HPDE6-E6E7 (cell line): ENCODE results near the gene GNG8.
A peak's percentile ranks its signal among the peaks of the same experiment; 100 is the strongest.
"Not testable (repeated sequence)": the region's sequence is repeated elsewhere in the genome, so short reads cannot be mapped to it uniquely, and the experiment has no call there.

ENCODE experiments used
- DNase-seq: peaks from one replicate; pipeline ENCODE4 v3.0.0; 2011; ENCODE audit warnings: missing footprints; ENCODE audit errors: extremely low spot score

The GNG8 gene

GRCh38 chr19:46646402-46646801 lies 10.4 kb upstream of the GNG8 start:
- DNase-seq = no peak

DNA sequence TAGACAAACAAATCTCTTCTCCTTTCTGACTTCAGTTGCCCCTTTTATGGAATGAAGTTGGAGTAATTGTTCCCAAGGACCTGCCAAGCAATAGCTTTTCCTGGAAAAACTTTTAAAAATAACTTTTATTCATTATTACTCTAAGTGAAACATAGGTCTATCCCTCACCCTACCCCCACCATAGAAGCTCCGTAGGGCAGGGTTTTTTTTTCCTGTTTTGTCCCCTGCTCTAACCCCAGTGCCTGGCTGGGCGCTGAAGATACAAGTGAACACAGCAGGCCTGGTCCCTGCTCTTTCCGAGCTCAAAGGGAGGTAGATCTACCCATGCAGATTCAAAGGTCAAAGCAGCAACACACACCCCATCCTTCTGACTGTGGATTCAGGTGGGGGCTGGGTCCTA lies 8.7 kb upstream of the GNG8 start:
- no peak for DNase-seq

DNA sequence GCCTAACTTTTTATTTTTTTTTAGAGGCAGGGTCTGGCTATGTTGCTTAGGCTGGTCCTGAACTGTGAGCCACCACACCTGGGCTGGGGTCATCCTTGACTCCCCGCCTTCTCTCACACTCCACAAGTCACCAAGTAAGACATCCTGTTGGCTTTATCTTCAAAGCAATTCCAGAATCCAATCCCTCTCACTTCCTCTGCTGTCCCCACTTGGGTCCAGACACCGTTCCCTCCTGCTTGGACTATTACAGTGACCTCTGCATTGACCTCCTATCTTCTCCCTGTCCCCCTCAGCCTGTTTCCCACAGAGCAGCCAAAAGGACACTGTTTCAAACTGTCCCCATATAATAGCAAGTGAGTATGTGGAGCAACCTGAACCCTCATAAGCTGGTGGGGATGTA lies 4.7 kb upstream of the GNG8 start:
- no peak for DNase-seq

GRCh38 chr19:46639358-46640182 lies 3.6 kb upstream of the GNG8 start:
- no peak for DNase-seq

DNA sequence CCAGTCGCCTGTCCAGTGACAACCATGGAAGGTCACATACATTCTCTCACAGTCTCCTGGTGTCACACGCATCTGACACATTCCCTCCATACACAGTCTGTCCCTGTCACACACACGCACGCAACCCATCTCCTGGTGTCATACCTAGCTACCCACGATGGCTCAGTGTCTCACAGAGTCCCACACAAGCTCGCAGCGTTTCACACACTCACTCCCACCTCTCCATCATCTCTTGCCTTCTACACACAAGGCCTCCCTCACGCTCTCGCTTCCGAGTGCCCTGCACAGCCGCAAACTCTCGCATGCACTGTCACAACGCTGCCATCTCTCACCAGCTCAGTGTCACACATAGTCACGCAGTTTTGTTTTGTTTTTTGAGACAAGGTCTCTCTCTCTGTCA lies 1.2 kb upstream of the GNG8 start:
- no peak for DNase-seq

DNA sequence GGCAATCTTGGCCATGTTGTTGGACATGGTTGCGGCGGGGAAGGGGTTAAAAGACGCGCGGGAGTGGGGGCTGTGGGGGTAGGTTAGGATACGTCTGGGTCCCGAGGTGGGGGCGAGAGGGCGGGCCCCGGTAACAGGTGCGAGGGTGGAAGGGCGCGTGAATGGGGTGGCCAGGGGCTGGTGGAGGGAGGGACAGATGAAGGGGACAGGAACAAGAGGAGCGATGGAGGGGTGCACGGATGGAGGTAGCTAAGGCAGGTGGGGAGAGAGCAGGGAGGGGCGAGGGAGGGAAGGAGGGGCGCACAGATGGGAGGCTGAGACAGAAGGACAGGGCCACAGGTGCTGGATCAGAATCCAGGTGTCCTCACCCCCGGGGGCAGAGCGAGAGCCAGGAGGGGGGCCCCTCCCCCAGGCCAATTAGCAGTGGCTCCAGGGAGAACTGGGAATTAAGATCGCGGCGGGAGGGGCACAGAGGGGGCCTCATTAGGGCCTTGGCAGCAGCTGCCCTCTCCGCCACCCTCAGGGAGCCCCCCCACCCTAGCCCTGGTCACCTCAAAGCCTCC lies 1.3 kb downstream of the GNG8 start:
- no peak for DNase-seq

DNA sequence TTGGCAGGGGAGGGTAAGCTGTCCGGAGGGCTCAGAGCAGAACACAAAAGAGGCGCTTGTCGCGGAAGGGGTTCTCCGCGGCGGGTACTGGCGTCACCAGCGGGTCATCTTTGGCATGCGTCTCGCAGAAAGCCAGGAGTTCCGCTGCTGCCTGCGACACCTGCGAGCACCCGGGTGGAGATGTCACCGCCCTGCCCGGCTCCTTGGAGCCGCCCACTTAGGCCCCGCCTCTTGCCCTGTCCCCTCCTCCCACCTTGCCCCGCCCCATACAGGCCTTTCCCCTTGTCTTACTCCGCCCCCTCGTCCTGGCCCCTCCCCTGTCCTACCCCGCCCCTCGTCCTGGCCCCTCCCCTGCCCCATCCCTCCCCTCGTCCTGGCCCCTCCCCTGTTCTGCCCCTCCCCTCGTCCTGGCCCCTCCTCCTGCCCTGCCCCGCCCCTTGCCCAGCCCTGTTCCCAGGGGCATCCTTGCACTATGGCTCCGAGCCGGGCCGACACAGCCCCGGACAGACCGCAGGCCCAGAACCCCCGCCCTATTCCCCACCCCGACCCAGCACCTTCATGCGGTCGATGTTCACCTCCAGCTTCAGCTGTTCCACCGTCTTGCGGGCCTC lies 1.9 kb downstream of the GNG8 start:
- peak; percentile 87 for DNase-seq

GRCh38 chr19:46633130-46633529 lies 2.9 kb downstream of the GNG8 start:
- DNase-seq = no peak

- no peak for DNase-seq
Measured at GRCh38 chr19:46631481-46631880, 4.5 kb downstream of the GNG8 start.

DNA sequence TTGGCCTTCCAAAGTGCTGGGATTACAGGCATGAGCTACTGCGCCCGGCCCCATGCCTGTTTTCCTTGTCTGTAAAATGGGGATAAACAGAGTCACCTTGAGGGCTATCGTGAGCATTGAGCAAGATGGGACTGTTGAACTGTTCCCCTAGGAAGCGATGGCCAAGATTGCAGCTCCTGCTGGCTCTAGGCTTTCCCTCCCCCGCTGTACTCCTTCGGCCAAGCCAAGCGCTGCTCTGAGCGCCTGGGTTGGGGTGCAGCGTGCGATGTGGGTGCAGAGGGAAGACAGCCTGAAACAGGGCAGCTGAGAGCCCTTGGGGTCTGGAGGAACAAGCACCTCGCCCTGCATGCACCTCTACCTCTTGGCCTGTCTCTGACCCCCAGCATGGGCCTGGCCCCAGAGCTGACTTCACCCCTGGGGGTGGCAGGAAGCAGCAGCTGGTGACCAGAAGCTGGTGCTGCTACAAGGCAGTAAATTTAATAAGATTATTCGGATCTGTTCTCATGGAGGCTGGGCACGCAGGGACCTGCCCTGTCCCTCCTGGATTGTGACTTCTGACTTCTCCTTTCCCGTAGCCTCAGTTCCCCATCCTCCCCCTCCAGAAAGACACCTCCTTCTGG lies 5.3 kb downstream of the GNG8 start:
- DNase-seq = no peak

GRCh38 chr19:46629546-46630025 lies 6.4 kb downstream of the GNG8 start:
- no peak for DNase-seq

- not testable (repeated sequence) for DNase-seq
Measured at GRCh38 chr19:46628970-46629369, 7.0 kb downstream of the GNG8 start.

- DNase-seq = no peak
Measured at GRCh38 chr19:46626446-46626845, 9.6 kb downstream of the GNG8 start.

- no peak for DNase-seq
Measured at GRCh38 chr19:46625731-46626130, 10.3 kb downstream of the GNG8 start.

GRCh38 chr19:46624958-46625661 lies 10.9 kb downstream of the GNG8 start, which contains the start of gene PTGIR:
PTGIR (minus strand) TSS chr19:46625089; CDS start chr19:46624225, 864 bp downstream.
- no peak for DNase-seq

- no peak for DNase-seq
Measured at GRCh38 chr19:46623915-46624502, 12.0 kb downstream of the GNG8 start.

DNA sequence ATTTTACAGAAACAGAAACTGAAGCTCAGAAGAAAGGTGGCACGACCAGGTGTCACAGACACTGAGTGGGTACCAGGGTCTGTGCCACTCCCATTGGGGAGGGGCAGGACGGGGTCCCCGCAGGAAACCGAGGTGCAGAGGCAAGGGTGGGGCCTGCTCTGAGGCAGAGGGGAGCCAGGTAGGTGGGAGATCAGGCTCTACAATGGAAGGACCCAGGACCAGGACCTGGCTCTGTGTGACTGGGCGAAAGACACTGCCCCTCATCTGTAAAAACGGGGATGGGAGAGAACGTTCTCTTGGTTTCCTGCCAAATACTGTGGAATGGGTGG lies 13.9 kb downstream of the GNG8 start:
- no peak for DNase-seq

- DNase-seq = no peak
Measured at GRCh38 chr19:46621191-46622117, 14.5 kb downstream of the GNG8 start.

DNA sequence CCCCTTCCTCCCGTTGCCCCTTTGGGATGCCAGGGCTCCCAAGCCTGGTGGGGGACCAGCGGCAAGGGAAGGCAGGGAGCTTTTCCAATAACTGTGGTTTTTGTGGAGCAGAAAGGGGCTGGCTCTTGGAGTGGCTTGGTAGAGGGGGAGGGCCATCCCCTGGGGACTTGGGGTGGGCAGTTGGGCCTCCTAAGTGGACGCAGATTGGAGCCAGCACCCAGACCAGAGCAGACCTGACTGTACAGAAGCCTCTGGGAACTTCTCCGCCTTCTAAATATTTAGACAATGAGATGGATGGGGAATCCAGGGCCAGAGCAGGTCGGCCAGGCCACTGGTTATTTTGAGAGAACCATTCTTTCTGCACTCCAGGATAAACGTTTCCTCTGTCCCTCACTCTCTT lies 15.3 kb downstream of the GNG8 start:
- DNase-seq = no peak

DNA sequence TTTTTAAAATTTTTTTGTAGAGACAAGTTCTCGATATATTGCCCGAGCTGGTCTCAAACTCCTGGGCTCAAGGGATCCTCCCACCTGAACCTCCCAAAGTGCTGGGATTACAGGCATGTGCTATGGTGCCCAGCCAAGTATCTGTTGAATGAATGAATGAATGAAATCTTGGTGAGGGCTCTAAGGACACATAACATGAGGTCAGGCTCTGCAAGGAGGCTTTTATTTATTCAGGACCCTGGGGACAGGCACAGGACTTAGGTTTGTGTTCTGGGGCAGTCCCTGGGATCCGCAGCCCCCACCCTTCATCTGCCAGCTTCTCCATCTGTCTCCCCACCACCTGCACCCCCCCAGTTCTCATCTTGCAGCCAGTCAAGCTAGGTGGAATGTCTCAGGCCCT lies 15.7 kb downstream of the GNG8 start:
- DNase-seq = no peak
